HG03575 (cell line): Measurements from ENCODE around the gene FAM167B.

Experiments used
- ATAC-seq: cut with Tn5 transposase; IDR thresholded peaks from one replicate; pipeline ENCODE4 v1.9.1; 2021; ENCODE audit not compliant: unreplicated experiment, insufficient number of reproducible peaks, low FRiP score; ENCODE audit errors: extremely low read depth

Gene FAM167B

GRCh38 chr1:32246888-32247273 lies at the start of gene FAM167B:
Gene FAM167B (plus strand): TSS chr1:32247222. CDS start chr1:32247422, 200 bp downstream.
- ATAC-seq = no peak

- no peak for ATAC-seq
Observed at GRCh38 chr1:32197837-32198236, 49.2 kb upstream of the FAM167B start.

- no peak for ATAC-seq
Observed at GRCh38 chr1:32198237-32199042, 48.6 kb upstream of the FAM167B start.

GRCh38 chr1:32199043-32199716 lies 47.8 kb upstream of the FAM167B start:
- ATAC-seq = no peak

GRCh38 chr1:32199717-32200072 lies 47.3 kb upstream of the FAM167B start:
- no peak for ATAC-seq

- no peak for ATAC-seq
Observed at GRCh38 chr1:32200226-32201010, 46.6 kb upstream of the FAM167B start, which contains the start of gene CCDC28B. Gene CCDC28B (plus strand): TSS chr1:32200595. CDS start chr1:32201936, 1,341 bp downstream.

- ATAC-seq = no peak
Observed at GRCh38 chr1:32201011-32201855, 45.8 kb upstream of the FAM167B start.

GRCh38 chr1:32204943-32205361 lies 42.1 kb upstream of the FAM167B start:
- no peak for ATAC-seq

- ATAC-seq = no peak
Observed at GRCh38 chr1:32205401-32206370, 41.3 kb upstream of the FAM167B start, which contains the start of gene IQCC. Gene IQCC (plus strand): TSS chr1:32205671. CDS start chr1:32205682, 11 bp downstream.

- ATAC-seq = no peak
Observed at GRCh38 chr1:32208469-32208868, 38.6 kb upstream of the FAM167B start.

GRCh38 chr1:32208891-32209328 lies 38.1 kb upstream of the FAM167B start, which contains the start of gene DCDC2B:
Gene DCDC2B (plus strand): TSS chr1:32209089. CDS start chr1:32209094, 5 bp downstream.
- no peak for ATAC-seq

- ATAC-seq = no peak
Observed at GRCh38 chr1:32215629-32216480, 31.2 kb upstream of the FAM167B start.

GRCh38 chr1:32216566-32216965 lies 30.5 kb upstream of the FAM167B start:
- ATAC-seq = no peak

- no peak for ATAC-seq
Observed at GRCh38 chr1:32219022-32219421, 28.0 kb upstream of the FAM167B start.

- no peak for ATAC-seq
Observed at GRCh38 chr1:32220746-32221580, 26.1 kb upstream of the FAM167B start.

- ATAC-seq = no peak
Observed at GRCh38 chr1:32221581-32221979, 25.4 kb upstream of the FAM167B start.
